ENCODE data around the gene PSPH.
A peak's percentile ranks its signal among the peaks of the same experiment; 100 is the strongest.

Gene PSPH

GRCh38 chr7:56003749-56004148, 47.5 kb downstream of the PSPH start:
- no peak for DNase-seq
- no peak for TF ChIP-seq POLR2A (IDR thresholded peaks at IDR 0.05; ENCODE audit: low read length)
- no peak for TF ChIP-seq GATA1 (IDR thresholded peaks at IDR 0.05; ENCODE audit: low read depth, low read length)

- DNase-seq, result no peak
- TF ChIP-seq POLR2A (IDR thresholded peaks at IDR 0.05; ENCODE audit: low read length), result no peak
- no peak for TF ChIP-seq GATA1 (IDR thresholded peaks at IDR 0.05; ENCODE audit: low read depth, low read length)
Measured at GRCh38 chr7:55996856-55997500, 54.3 kb downstream of the PSPH start.

- DNase-seq, result no peak
- TF ChIP-seq GATA1 (IDR thresholded peaks at IDR 0.05; ENCODE audit: low read depth, low read length), result no peak
- no peak for TF ChIP-seq POLR2A (IDR thresholded peaks at IDR 0.05; ENCODE audit: low read length)
Measured at GRCh38 chr7:55992346-55992745, 58.9 kb downstream of the PSPH start.

- TF ChIP-seq POLR2A (IDR thresholded peaks at IDR 0.05; ENCODE audit: low read length), result no peak
- no peak for TF ChIP-seq GATA1 (IDR thresholded peaks at IDR 0.05; ENCODE audit: low read depth, low read length)
- DNase-seq, result no peak
Measured at GRCh38 chr7:55983537-55983936, 67.7 kb downstream of the PSPH start.

GRCh38 chr7:55980266-55980665, 71.0 kb downstream of the PSPH start:
- TF ChIP-seq GATA1 (IDR thresholded peaks at IDR 0.05; ENCODE audit: low read depth, low read length) (no peak), POLR2A (IDR thresholded peaks at IDR 0.05; ENCODE audit: low read length) (no peak)
- DNase-seq, result no peak

GRCh38 chr7:55977831-55978230, 73.4 kb downstream of the PSPH start:
- TF ChIP-seq POLR2A (IDR thresholded peaks at IDR 0.05; ENCODE audit: low read length) (no peak), GATA1 (IDR thresholded peaks at IDR 0.05; ENCODE audit: low read depth, low read length) (no peak)
- no peak for DNase-seq

- no peak for DNase-seq
- TF ChIP-seq GATA1 (IDR thresholded peaks at IDR 0.05; ENCODE audit: low read depth, low read length), result no peak
- TF ChIP-seq POLR2A (IDR thresholded peaks at IDR 0.05; ENCODE audit: low read length), result no peak
Measured at GRCh38 chr7:55975988-55976633, 75.1 kb downstream of the PSPH start.

- TF ChIP-seq GATA1 (IDR thresholded peaks at IDR 0.05; ENCODE audit: low read depth, low read length) (no peak), POLR2A (IDR thresholded peaks at IDR 0.05; ENCODE audit: low read length) (no peak)
- no peak for DNase-seq
Measured at GRCh38 chr7:55973747-55974250, 77.4 kb downstream of the PSPH start.

GRCh38 chr7:55970978-55971377, 80.3 kb downstream of the PSPH start:
- peak; percentile 50 to 85 for DNase-seq
- TF ChIP-seq POLR2A (IDR thresholded peaks at IDR 0.05; ENCODE audit: low read length), result peak; percentile 70
- no peak for TF ChIP-seq GATA1 (IDR thresholded peaks at IDR 0.05; ENCODE audit: low read depth, low read length)

- TF ChIP-seq GATA1 (IDR thresholded peaks at IDR 0.05; ENCODE audit: low read depth, low read length), result no peak
- TF ChIP-seq POLR2A (IDR thresholded peaks at IDR 0.05; ENCODE audit: low read length), result no peak
Measured at GRCh38 chr7:55970561-55970960, 80.7 kb downstream of the PSPH start.

GRCh38 chr7:55969391-55969790, 81.9 kb downstream of the PSPH start:
- no peak for TF ChIP-seq GATA1 (IDR thresholded peaks at IDR 0.05; ENCODE audit: low read depth, low read length)
- TF ChIP-seq POLR2A (IDR thresholded peaks at IDR 0.05; ENCODE audit: low read length), result no peak
- DNase-seq, result no peak

More at GRCh38 chr7:55970561-55970960, 80.7 kb downstream of the PSPH start:
- no peak for DNase-seq

GRCh38 chr7:55966851-55967250, 84.4 kb downstream of the PSPH start:
- TF ChIP-seq POLR2A (IDR thresholded peaks at IDR 0.05; ENCODE audit: low read length) (no peak), GATA1 (IDR thresholded peaks at IDR 0.05; ENCODE audit: low read depth, low read length) (no peak)

GRCh38 chr7:55965805-55966421, 85.3 kb downstream of the PSPH start:
- no peak for DNase-seq
- no peak for TF ChIP-seq POLR2A (IDR thresholded peaks at IDR 0.05; ENCODE audit: low read length)
- TF ChIP-seq GATA1 (IDR thresholded peaks at IDR 0.05; ENCODE audit: low read depth, low read length), result no peak

More at GRCh38 chr7:55966851-55967250, 84.4 kb downstream of the PSPH start:
- no peak for DNase-seq

GRCh38 chr7:55965100-55965470, 86.2 kb downstream of the PSPH start:
- TF ChIP-seq POLR2A (IDR thresholded peaks at IDR 0.05; ENCODE audit: low read length), result no peak
- DNase-seq, result no peak

Measured in erythroblast (primary cell).